GM12878 (cell line): ENCODE data around the gene ZNF133. TPM values are rescaled to one million over a fixed set of nuclear protein-coding genes. Genes with fewer than 3 reads are reported as not detected.

Source experiments
- ATAC-seq: fragments of 200-7000 bp; cut with Tn5 transposase; 3 replicates; pipeline ENCODE4 v1.9.1; 2020; ENCODE audit warnings: mild to moderate bottlenecking, moderate library complexity
- BruUV-seq: library from RNA; stranded (reverse); fragments of 400-500 nt; replicated peaks from 2 replicates; lab custom pipeline; 2021; lab: Mats Ljungman, UMichigan
- CTCF ChIA-PET: fragments of 300-600 bp; sonication (Branson Sonifier 250); formaldehyde crosslinking; extraction: SDS; loops from one replicate; lab custom pipeline; 2021; ENCODE audit warnings: inconsistent platforms; lab: Yijun Ruan, JAX
- POLR2A ChIA-PET: fragments of 350-600 bp; formaldehyde crosslinking; extraction: SDS; loops from one replicate; lab custom pipeline; 2021; ENCODE audit warnings: inconsistent platforms; lab: Charles Lee
- RAD21 ChIA-PET: fragments of 300-600 bp; sonication (Branson Sonifier 250); formaldehyde crosslinking; loops from one replicate; lab custom pipeline; 2023; ENCODE audit warnings: antibody characterized with exemption; ENCODE audit not compliant: unreplicated experiment; lab: Charles Lee
- SMC1A ChIA-PET: fragments of 300-600 bp; sonication (Branson Sonifier 250); formaldehyde crosslinking; loops from one replicate; lab custom pipeline; 2023; ENCODE audit not compliant: unreplicated experiment, uncharacterized antibody; lab: Charles Lee
- DNase-seq: peaks from one replicate; pipeline ENCODE4 v3.0.0-alpha.2; 2011; ENCODE audit warnings: low read depth, low spot score
- FAIRE-seq: peaks from 3 replicates; lab custom pipeline; 2011; peaks lifted over from hg19 to GRCh38; lab: Jason Lieb, UNC
- H2AFZ ChIP-seq: 2 replicates; pipeline ENCODE4 v1.6.0; 2011; ENCODE audit warnings: low read depth, low read length, control low read depth; ENCODE audit not compliant: control insufficient read depth
- H3K27ac ChIP-seq: 2 replicates; pipeline ENCODE4 v1.5.1; 2011; ENCODE audit warnings: control low read depth; ENCODE audit not compliant: control insufficient read depth, insufficient read depth
- H3K27me3 ChIP-seq, 2 experiments: replicated peaks in 1 of 2; 2 replicates each; pipeline versions ENCODE4 v1.6.0 to v1.6.1; 2011; ENCODE audit warnings: low read length in 1 of 2; ENCODE audit not compliant: control insufficient read depth in 2 of 2, insufficient read depth in 2 of 2
- H3K36me3 ChIP-seq, 2 experiments: 2 replicates each; pipeline ENCODE4 v1.5.1; 2011; ENCODE audit warnings: low read length in 1 of 2; ENCODE audit not compliant: control insufficient read depth in 2 of 2, insufficient read depth in 2 of 2
- H3K4me1 ChIP-seq: 2 replicates; pipeline ENCODE4 v1.6.1; 2011; ENCODE audit warnings: mild to moderate bottlenecking, low read length, moderate library complexity, mixed read lengths; ENCODE audit not compliant: control insufficient read depth, insufficient read depth
- H3K4me2 ChIP-seq: 2 replicates; pipeline ENCODE4 v1.6.0; 2011; ENCODE audit warnings: control low read depth; ENCODE audit not compliant: control insufficient read depth, insufficient read depth
- H3K4me3 ChIP-seq: fragments of 200-600 bp; sonication (generic); 2 replicates; pipeline ENCODE4 v1.5.1; 2016
- H3K79me2 ChIP-seq: 2 replicates; pipeline ENCODE4 v1.6.0; 2011; ENCODE audit warnings: low read length; ENCODE audit not compliant: control insufficient read depth, insufficient read depth
- H3K9ac ChIP-seq: 2 replicates; pipeline ENCODE4 v1.8.0; 2011; ENCODE audit warnings: low read length, control low read depth, mixed read lengths; ENCODE audit not compliant: control insufficient read depth, insufficient read depth
- H3K9me3 ChIP-seq: replicated peaks from 3 replicates; pipeline ENCODE4 v1.5.1; 2011; ENCODE audit warnings: mild to moderate bottlenecking, low read length; ENCODE audit not compliant: control insufficient read depth, insufficient read depth
- H4K20me1 ChIP-seq: 2 replicates; pipeline ENCODE4 v1.6.0; 2011; ENCODE audit not compliant: control insufficient read depth, insufficient read depth
- ASH2L ChIP-seq: fragments of 300-600, 200-600 bp; sonication (generic); IDR thresholded peaks from 2 replicates; pipeline ENCODE4 v1.6.1; 2017; ENCODE audit warnings: low read depth, mild to moderate bottlenecking, borderline replicate concordance
- CHD4 ChIP-seq: fragments of 200-600 bp; sonication (generic); IDR thresholded peaks from 2 replicates; pipeline ENCODE4 v1.6.1; 2016; ENCODE audit warnings: mild to moderate bottlenecking
- KDM1A ChIP-seq: fragments of 200-600 bp; sonication (generic); IDR thresholded peaks from 2 replicates; pipeline ENCODE4 v1.6.1; 2016; ENCODE audit warnings: borderline replicate concordance
- MYC ChIP-seq: IDR thresholded peaks from 2 replicates; pipeline ENCODE4 v1.6.1; 2011; ENCODE audit warnings: mild to moderate bottlenecking, low read length, moderate library complexity, inconsistent platforms; ENCODE audit not compliant: insufficient read depth, insufficient replicate concordance, insufficient read length, severe bottlenecking
- RAD51 ChIP-seq: fragments of 450-650 bp; IDR thresholded peaks from 2 replicates; pipeline ENCODE4 v1.6.1; 2016; ENCODE audit warnings: moderate library complexity, mild to moderate bottlenecking, inconsistent platforms
- RCOR1 ChIP-seq: conservative IDR thresholded peaks from 2 replicates; pipeline ENCODE4 v1.6.1; 2012; ENCODE audit warnings: low read depth, low read length, improper control_type of control experiment
- SMAD5 ChIP-seq: IDR thresholded peaks from 2 replicates; pipeline ENCODE4 v1.6.1; 2016; ENCODE audit warnings: antibody characterized with exemption, low read depth
- SUZ12 ChIP-seq: fragments of 200-600 bp; sonication (generic); IDR thresholded peaks from one replicate; pipeline ENCODE4 v1.6.1; 2018; ENCODE audit warnings: antibody characterized with exemption, mild to moderate bottlenecking; ENCODE audit not compliant: unreplicated experiment
- YBX1 ChIP-seq: fragments of 450-650 bp; IDR thresholded peaks from 2 replicates; pipeline ENCODE4 v1.6.1; 2016; ENCODE audit warnings: antibody characterized with exemption
- ZBED1 ChIP-seq: IDR thresholded peaks from 2 replicates; pipeline ENCODE4 v1.6.1; 2016; ENCODE audit warnings: borderline replicate concordance
- ZZZ3 ChIP-seq: IDR thresholded peaks from 2 replicates; pipeline ENCODE4 v1.6.1; 2011; ENCODE audit warnings: low read depth; ENCODE audit not compliant: control insufficient read depth, insufficient read length
- WGBS: methylation state at CpG from one replicate; pipeline ENCODE4 v1.1.6; 2016; ENCODE audit warnings: low lambda C conversion rate; ENCODE audit not compliant: insufficient replicate concordance, insufficient coverage; ENCODE audit errors: missing lambda C conversion rate; 5-methylcytosine and 5-hydroxymethylcytosine counted together
- in situ Hi-C: fragments of 300-500 bp; cut with MboI; formaldehyde crosslinking; loops from 9 replicates; pipeline ENCODE4 v1.14.3; 2018; ENCODE audit warnings: mixed read lengths
- intact Hi-C: fragments of 100-400 bp; cut with micrococcal nuclease; formaldehyde crosslinking; loops from one replicate; pipeline ENCODE4 v1.14.2; 2022; ENCODE audit not compliant: unreplicated experiment
- polyA plus RNA-seq, 11 experiments: library from polyadenylated mRNA; depleted of rRNA in 4 of 11; unstranded in 6 of 11; stranded (reverse) in 5 of 11; fragments of >200 nt; fragmentation: Nextera tagmentation in 4 of 11; fragmentation: Illumina TruSeq in 1 of 11; extraction: Ambion mirVana in 4 of 11; extraction: Trizol in 1 of 11; gene quantifications; 1 replicate in 1 of 11; 2 replicates in 10 of 11; pipeline versions ENCODE4 v1.2.1 to v1.2.3, GENCODE V29; 2011 to 2016; ENCODE audit warnings: inconsistent platforms in 2 of 11, missing spikeins in 2 of 11, low read depth in 1 of 11
- total RNA-seq, 4 experiments: library from RNA; depleted of rRNA in 3 of 4; stranded (reverse); fragments of >200 nt in 3 of 4; fragmentation: Illumina TruSeq in 1 of 4; extraction: Trizol in 1 of 4; gene quantifications; 2 replicates each; pipeline versions ENCODE4 v1.2.1 to v1.2.3, GENCODE V29; 2013 to 2021
- TF ChIP-seq, protein P1 (sequence below): fragments of 450-650 bp; IDR thresholded peaks from 2 replicates; pipeline ENCODE4 v1.6.1; 2016; ENCODE audit warnings: mild to moderate bottlenecking, moderate library complexity, borderline replicate concordance
- TF ChIP-seq, protein P2 (sequence below): IDR thresholded peaks from 2 replicates; pipeline ENCODE4 v1.6.1; 2012; ENCODE audit warnings: low read length, inconsistent platforms
- TF ChIP-seq, protein P3 (sequence below): fragments of 450-650 bp; IDR thresholded peaks from 2 replicates; pipeline ENCODE4 v1.6.1; 2018; ENCODE audit warnings: mild to moderate bottlenecking, low read depth, moderate library complexity; ENCODE audit not compliant: partially characterized antibody

Gene ZNF133
- total and polyA plus RNA-seq, 10 of the 15 experiments (the other 5 are each of a cell fraction or from before 2014, with no cell fraction given), result 2.0 to 9.3 (median 7.3) TPM

DNA sequence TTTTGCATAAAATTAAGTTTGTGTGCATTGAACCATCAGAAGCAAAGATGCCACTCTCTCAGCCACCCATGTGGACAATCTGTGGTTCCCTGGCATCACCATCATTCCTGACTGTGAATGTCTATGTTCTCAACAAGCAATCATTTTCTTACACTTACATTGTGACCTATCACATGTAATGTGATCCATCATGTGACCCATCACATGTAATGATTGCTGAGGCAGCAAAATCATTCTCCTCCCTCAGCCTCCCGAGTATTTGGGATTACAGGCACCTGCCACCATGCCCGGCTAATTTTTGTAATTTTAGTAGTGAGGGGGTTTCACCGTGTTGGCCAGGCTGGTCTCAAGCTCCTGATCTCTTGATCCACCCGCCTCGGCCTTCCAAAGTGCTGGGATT is 22.0 kb upstream of the ZNF133 start:
- Histone ChIP-seq H3K27ac (no peak overlapping the region), H3K79me2 (no peaks in the 10 kb centered on the region), H3K9me3 (no peaks in the 10 kb centered on the region), H3K4me1 (no peaks in the 10 kb centered on the region), H3K4me3 (no peak overlapping the region), H3K27me3 (no peaks in the 10 kb centered on the region), H2AFZ (no peak overlapping the region), H3K9ac (no peak overlapping the region), H3K36me3 (no peaks in the 10 kb centered on the region), H4K20me1 (no peaks in the 10 kb centered on the region), H3K4me2 (no peak overlapping the region)
- no peak for FAIRE-seq
- 14% methylated on average over 5 of the region's 5 CpGs for WGBS
- ATAC-seq, result no peak
- RAD21 ChIA-PET, result no interaction called here
- in situ Hi-C loops (no loop called here), intact Hi-C loops (no loop called here)
- DNase-seq, result no peak
- CTCF ChIA-PET, result no interaction called here
- SMC1A ChIA-PET, result no interaction called here
- no TSS peak for BruUV-seq
- POLR2A ChIA-PET, result no interaction called here
- TF ChIP-seq SUZ12 (no peak), YBX1 (no peak), SMAD5 (no peak), KDM1A (no peak), ZZZ3 (no peak), MYC (no peak), RAD51 (no peak), ZBED1 (no peak), CHD4 (no peak), ASH2L (no peak), RCOR1 (no peak)
- TF ChIP-seq, protein P1, sequence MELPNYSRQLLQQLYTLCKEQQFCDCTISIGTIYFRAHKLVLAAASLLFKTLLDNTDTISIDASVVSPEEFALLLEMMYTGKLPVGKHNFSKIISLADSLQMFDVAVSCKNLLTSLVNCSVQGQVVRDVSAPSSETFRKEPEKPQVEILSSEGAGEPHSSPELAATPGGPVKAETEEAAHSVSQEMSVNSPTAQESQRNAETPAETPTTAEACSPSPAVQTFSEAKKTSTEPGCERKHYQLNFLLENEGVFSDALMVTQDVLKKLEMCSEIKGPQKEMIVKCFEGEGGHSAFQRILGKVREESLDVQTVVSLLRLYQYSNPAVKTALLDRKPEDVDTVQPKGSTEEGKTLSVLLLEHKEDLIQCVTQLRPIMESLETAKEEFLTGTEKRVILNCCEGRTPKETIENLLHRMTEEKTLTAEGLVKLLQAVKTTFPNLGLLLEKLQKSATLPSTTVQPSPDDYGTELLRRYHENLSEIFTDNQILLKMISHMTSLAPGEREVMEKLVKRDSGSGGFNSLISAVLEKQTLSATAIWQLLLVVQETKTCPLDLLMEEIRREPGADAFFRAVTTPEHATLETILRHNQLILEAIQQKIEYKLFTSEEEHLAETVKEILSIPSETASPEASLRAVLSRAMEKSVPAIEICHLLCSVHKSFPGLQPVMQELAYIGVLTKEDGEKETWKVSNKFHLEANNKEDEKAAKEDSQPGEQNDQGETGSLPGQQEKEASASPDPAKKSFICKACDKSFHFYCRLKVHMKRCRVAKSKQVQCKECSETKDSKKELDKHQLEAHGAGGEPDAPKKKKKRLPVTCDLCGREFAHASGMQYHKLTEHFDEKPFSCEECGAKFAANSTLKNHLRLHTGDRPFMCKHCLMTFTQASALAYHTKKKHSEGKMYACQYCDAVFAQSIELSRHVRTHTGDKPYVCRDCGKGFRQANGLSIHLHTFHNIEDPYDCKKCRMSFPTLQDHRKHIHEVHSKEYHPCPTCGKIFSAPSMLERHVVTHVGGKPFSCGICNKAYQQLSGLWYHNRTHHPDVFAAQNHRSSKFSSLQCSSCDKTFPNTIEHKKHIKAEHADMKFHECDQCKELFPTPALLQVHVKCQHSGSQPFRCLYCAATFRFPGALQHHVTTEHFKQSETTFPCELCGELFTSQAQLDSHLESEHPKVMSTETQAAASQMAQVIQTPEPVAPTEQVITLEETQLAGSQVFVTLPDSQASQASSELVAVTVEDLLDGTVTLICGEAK, result no peak
- TF ChIP-seq, protein P2, sequence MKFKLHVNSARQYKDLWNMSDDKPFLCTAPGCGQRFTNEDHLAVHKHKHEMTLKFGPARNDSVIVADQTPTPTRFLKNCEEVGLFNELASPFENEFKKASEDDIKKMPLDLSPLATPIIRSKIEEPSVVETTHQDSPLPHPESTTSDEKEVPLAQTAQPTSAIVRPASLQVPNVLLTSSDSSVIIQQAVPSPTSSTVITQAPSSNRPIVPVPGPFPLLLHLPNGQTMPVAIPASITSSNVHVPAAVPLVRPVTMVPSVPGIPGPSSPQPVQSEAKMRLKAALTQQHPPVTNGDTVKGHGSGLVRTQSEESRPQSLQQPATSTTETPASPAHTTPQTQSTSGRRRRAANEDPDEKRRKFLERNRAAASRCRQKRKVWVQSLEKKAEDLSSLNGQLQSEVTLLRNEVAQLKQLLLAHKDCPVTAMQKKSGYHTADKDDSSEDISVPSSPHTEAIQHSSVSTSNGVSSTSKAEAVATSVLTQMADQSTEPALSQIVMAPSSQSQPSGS, result no peak
- TF ChIP-seq, protein P3, sequence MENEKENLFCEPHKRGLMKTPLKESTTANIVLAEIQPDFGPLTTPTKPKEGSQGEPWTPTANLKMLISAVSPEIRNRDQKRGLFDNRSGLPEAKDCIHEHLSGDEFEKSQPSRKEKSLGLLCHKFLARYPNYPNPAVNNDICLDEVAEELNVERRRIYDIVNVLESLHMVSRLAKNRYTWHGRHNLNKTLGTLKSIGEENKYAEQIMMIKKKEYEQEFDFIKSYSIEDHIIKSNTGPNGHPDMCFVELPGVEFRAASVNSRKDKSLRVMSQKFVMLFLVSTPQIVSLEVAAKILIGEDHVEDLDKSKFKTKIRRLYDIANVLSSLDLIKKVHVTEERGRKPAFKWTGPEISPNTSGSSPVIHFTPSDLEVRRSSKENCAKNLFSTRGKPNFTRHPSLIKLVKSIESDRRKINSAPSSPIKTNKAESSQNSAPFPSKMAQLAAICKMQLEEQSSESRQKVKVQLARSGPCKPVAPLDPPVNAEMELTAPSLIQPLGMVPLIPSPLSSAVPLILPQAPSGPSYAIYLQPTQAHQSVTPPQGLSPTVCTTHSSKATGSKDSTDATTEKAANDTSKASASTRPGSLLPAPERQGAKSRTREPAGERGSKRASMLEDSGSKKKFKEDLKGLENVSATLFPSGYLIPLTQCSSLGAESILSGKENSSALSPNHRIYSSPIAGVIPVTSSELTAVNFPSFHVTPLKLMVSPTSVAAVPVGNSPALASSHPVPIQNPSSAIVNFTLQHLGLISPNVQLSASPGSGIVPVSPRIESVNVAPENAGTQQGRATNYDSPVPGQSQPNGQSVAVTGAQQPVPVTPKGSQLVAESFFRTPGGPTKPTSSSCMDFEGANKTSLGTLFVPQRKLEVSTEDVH, result no peak
